ENCODE measurements around the gene FOXD2. TPM values are rescaled to one million over a fixed set of nuclear protein-coding genes. Genes with fewer than 3 reads are reported as not detected.

The FOXD2 gene
- total RNA-seq, 2 experiments from 2014 or later = 0.11 to 0.18 TPM

DNA sequence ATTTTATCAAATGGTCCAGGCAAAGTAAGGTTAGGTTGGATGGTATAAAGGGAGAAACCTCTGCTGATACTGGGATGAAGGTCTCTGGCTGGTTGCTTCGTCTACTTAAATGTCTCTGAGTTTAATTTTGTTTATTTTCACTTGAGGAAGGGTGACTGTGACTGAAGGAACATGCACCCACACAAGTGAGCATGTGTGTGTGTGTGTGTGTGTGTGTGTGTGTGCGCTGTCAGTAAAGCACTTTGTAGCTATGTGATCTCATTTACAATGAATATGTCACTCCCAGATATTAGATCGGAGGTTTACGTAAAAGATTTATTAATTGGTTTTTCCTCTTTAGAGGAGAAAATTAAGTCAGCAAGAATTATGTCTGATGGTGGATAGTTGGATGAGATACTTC, 4.4 kb downstream of the FOXD2 start:
- CTCF ChIA-PET = interaction anchor here (0.6 to 2.2 kb wide), 3 partner anchors 264 to 311 kb away, joined by 3 to 7 read pairs (median 3); no protein-coding TSS in a partner anchor
- intact Hi-C loops (cut with micrococcal nuclease) = loop anchor here (5.0 kb wide), 1 partner anchor 65 kb away; no protein-coding TSS in a partner anchor

DNA sequence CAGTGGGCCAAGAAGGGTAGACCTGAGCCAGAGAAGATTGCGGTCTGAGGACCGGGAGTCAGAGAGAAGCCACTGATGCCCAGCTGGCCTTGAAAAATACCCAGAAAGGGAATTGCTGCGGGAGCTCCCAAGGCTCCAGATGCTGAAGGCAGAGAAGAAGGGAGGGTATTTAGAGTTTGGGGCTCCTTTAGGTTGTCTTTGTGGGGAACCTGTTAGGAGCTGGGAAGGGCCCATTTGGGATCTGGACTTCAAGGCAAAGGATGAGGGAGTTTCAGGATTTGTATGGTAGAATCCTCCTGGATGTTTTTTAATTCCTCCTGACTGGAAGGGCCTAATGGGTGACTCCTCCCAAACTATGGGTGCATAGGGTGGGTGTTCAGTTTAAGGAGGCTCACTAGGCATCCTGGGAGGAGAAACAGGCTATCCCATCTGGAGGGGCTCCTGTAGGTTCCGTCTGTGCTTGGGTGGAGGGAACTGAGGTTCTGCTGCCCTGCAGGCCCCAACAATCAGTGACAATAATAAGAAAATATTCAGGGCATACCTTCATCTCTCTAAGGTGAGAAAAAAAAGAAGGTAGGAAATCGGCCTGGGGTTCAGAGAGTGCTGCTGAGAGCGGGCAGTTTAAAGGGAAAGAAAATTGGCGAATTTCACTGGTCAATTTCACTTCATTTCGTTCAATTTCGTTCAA, 5.1 kb downstream of the FOXD2 start:
- no peak for ATAC-seq
- Mint-ChIP-seq H3K4me3 (no peak overlapping the region), H3K9me3 (no peaks in the 10 kb centered on the region), H3K27ac (no peak overlapping the region), H3K27me3 (peaks cover 49% of the 10 kb centered on the region), H3K4me1 (ENCODE audit: low read depth) (peaks cover 18% of the 10 kb centered on the region), H3K36me3 (ENCODE audit: low read depth) (no peaks in the 10 kb centered on the region)
- TF ChIP-seq, protein P1, sequence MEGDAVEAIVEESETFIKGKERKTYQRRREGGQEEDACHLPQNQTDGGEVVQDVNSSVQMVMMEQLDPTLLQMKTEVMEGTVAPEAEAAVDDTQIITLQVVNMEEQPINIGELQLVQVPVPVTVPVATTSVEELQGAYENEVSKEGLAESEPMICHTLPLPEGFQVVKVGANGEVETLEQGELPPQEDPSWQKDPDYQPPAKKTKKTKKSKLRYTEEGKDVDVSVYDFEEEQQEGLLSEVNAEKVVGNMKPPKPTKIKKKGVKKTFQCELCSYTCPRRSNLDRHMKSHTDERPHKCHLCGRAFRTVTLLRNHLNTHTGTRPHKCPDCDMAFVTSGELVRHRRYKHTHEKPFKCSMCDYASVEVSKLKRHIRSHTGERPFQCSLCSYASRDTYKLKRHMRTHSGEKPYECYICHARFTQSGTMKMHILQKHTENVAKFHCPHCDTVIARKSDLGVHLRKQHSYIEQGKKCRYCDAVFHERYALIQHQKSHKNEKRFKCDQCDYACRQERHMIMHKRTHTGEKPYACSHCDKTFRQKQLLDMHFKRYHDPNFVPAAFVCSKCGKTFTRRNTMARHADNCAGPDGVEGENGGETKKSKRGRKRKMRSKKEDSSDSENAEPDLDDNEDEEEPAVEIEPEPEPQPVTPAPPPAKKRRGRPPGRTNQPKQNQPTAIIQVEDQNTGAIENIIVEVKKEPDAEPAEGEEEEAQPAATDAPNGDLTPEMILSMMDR (IDR thresholded peaks at IDR 0.05) = no peak
- ChIA-PET POLR2A (no interaction called here), CTCF (interaction anchor here (0.6 to 0.7 kb wide), 2 partner anchors 264 to 310 kb away, joined by 3 read pairs; no protein-coding TSS in a partner anchor)
- DNase-seq = no peak
- intact Hi-C loops (cut with micrococcal nuclease) = loop anchor here (5.0 kb wide), 1 partner anchor 64 kb away; no protein-coding TSS in a partner anchor

More for the DNA sequence above, 4.4 kb downstream of the FOXD2 start:
- peaks cover 44% of the 10 kb centered on the region for H3K27me3 Mint-ChIP-seq
- DNase-seq (no peak), ATAC-seq (no peak)
- H3K36me3 Mint-ChIP-seq (ENCODE audit: low read depth) = no peaks in the 10 kb centered on the region
- TF ChIP-seq, protein P1 (IDR thresholded peaks at IDR 0.05) = no peak
- no peaks in the 10 kb centered on the region for H3K9me3 Mint-ChIP-seq
- H3K27ac Mint-ChIP-seq = no peak overlapping the region
- H3K4me3 Mint-ChIP-seq = no peak overlapping the region
- H3K4me1 Mint-ChIP-seq (ENCODE audit: low read depth) = peaks cover 18% of the 10 kb centered on the region
- POLR2A ChIA-PET = no interaction called here

DNA sequence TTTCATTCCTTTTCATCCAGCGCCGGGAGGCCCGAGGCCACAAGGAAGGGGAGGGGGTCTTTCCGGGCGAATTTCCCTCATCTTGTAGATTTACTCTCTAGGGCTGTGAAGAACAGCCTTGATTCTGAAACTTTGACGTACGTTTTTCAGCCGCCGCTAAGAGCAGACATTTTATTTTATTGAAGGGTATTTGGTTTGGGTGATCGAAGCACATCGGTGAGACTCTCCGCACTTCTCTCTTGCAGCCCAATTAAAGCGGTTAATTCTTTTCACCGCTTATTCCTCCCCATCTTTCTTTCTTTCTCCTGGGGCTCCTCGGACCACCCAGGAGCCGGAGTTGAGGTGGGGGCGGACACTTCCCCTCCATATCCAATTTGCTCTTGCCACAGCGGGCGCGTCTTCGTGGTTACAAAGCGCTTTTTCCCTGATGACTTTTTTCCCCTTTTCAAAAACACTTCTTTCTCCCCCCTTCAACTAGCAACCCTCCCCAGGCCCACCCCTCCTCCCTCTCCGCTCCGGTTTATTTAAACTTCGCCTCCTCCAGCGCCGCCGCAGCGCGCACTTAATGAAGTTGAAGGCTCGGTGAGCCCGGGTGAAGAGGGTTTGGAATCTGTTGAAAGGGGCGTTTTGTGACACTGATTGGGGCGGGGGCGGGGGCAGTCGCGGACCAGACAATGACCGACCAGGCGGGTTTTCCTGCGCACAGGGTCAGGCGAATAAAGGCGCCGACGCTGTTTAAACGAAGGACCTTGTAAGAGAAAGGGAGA, 5.9 kb downstream of the FOXD2 start:
- TF ChIP-seq, protein P1 (IDR thresholded peaks at IDR 0.05) = no peak
- Mint-ChIP-seq H3K4me3 (no peak overlapping the region), H3K27ac (no peak overlapping the region), H3K27me3 (peaks cover 55% of the 10 kb centered on the region), H3K36me3 (ENCODE audit: low read depth) (no peaks in the 10 kb centered on the region), H3K4me1 (ENCODE audit: low read depth) (peaks cover 18% of the 10 kb centered on the region), H3K9me3 (no peaks in the 10 kb centered on the region)
- intact Hi-C loops (cut with micrococcal nuclease) = loop anchor here (5.0 kb wide), 1 partner anchor 64 kb away; no protein-coding TSS in a partner anchor
- ATAC-seq = no peak
- ChIA-PET CTCF (interaction anchor here (0.6 kb wide), 1 partner anchor 11 kb away, joined by 3 read pairs; no protein-coding TSS in a partner anchor), POLR2A (no interaction called here)
- no peak for DNase-seq

DNA sequence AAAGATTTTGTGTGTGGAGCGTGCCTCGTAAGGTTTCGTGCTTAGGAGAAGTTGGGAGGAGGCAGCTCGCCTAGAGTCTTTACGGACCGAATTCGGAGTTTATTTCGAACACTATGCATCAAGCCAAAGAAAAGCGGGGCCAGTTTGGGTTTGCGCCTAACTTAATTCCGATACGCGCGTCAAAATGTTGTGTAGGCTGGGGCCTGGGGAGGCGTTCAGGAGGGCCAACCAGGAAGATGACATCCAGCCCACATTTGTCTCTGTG, 6.4 kb downstream of the FOXD2 start:
- CTCF ChIA-PET = interaction anchor here (0.6 kb wide), 1 partner anchor 12 kb away, joined by 3 read pairs; no protein-coding TSS in a partner anchor
- ATAC-seq (no peak), DNase-seq (no peak)
- intact Hi-C loops (cut with micrococcal nuclease) = loop anchor here (5.0 kb wide), 1 partner anchor 63 kb away; no protein-coding TSS in a partner anchor
- Mint-ChIP-seq H3K4me1 (ENCODE audit: low read depth) (peaks cover 18% of the 10 kb centered on the region), H3K27me3 (peaks cover 60% of the 10 kb centered on the region), H3K27ac (no peak overlapping the region), H3K4me3 (peak overlapping the region; percentile 43), H3K9me3 (no peaks in the 10 kb centered on the region), H3K36me3 (ENCODE audit: low read depth) (no peaks in the 10 kb centered on the region)
- POLR2A ChIA-PET = no interaction called here
- TF ChIP-seq, protein P1 (IDR thresholded peaks at IDR 0.05) = no peak
